Activated T-helper 17 cell treated with anti-CD3 and anti-CD28 coated beads, Interleukin-2, amount 50 U/mL, for 72 hours (primary cell): ENCODE results near the gene KIR2DL1. TPM values are rescaled to one million over a fixed set of nuclear protein-coding genes. Genes with fewer than 3 reads are reported as not detected.
"Not testable (repeated sequence)": the region's sequence is repeated elsewhere in the genome, so short reads cannot be mapped to it uniquely, and the experiment has no call there.

Experiments
- ATAC-seq: fragments of 150-1000 bp; cut with Tn5 transposase; replicated peaks from 2 replicates; pipeline ENCODE4 v1.10.0; 2021; ENCODE audit warnings: mild to moderate bottlenecking, moderate library complexity
- H3K27ac Mint-ChIP-seq: one replicate; pipeline ENCODE4 v1.8.0; 2022; ENCODE audit warnings: mixed read lengths
- H3K27me3 Mint-ChIP-seq: one replicate; pipeline ENCODE4 v1.8.0; 2022; ENCODE audit warnings: mixed read lengths
- H3K36me3 Mint-ChIP-seq: one replicate; pipeline ENCODE4 v1.8.0; 2022; ENCODE audit warnings: low read depth, mild to moderate bottlenecking, mixed read lengths
- H3K4me1 Mint-ChIP-seq: one replicate; pipeline ENCODE4 v1.8.0; 2022; ENCODE audit warnings: mixed read lengths
- H3K4me3 Mint-ChIP-seq: one replicate; pipeline ENCODE4 v1.8.0; 2022; ENCODE audit warnings: mild to moderate bottlenecking, mixed read lengths
- H3K9me3 Mint-ChIP-seq: one replicate; pipeline ENCODE4 v1.8.0; 2022; ENCODE audit warnings: mixed read lengths
- total RNA-seq, 2 donors: library from RNA; stranded (reverse); gene quantifications; one replicate each; pipeline ENCODE4 v1.2.3, GENCODE V29; 2022

Gene KIR2DL1
- total RNA-seq: not detected

- not testable (repeated sequence) for H3K4me1 Mint-ChIP-seq, H3K27me3 Mint-ChIP-seq, H3K36me3 Mint-ChIP-seq, ATAC-seq, H3K4me3 Mint-ChIP-seq, H3K27ac Mint-ChIP-seq, H3K9me3 Mint-ChIP-seq
These were observed at the start of gene KIR2DL1 for GRCh38 chr19:54769646-54770045. TSS of gene KIR2DL1 (plus strand) at chr19:54769793. CDS start at chr19:54769851, 58 bp downstream.

GRCh38 chr19:54724142-54724541 is 45.5 kb upstream of the KIR2DL1 start, which contains the start of gene KIR3DL3:
TSS of gene KIR3DL3 (plus strand) at chr19:54724442. CDS start at chr19:54724497, 55 bp downstream.
- no peak for ATAC-seq
- H3K27me3 Mint-ChIP-seq: peaks cover 13% of the 10 kb centered on the region
- peaks cover 12% of the 10 kb centered on the region for H3K9me3 Mint-ChIP-seq

GRCh38 chr19:54724644-54725043 is 44.9 kb upstream of the KIR2DL1 start:
- ATAC-seq: no peak
- Mint-ChIP-seq H3K4me3 (no peak overlapping the region), H3K4me1 (no peaks in the 10 kb centered on the region), H3K27me3 (peaks cover 13% of the 10 kb centered on the region), H3K9me3 (peaks cover 12% of the 10 kb centered on the region), H3K27ac (no peak overlapping the region), H3K36me3 (no peaks in the 10 kb centered on the region)

More at GRCh38 chr19:54724142-54724541, 45.5 kb upstream of the KIR2DL1 start, which contains the start of gene KIR3DL3:
- Mint-ChIP-seq H3K36me3 (no peaks in the 10 kb centered on the region), H3K4me3 (no peak within 1 kb of the TSS), H3K4me1 (no peaks in the 10 kb centered on the region), H3K27ac (no peak within 1 kb of the TSS)

- Mint-ChIP-seq H3K27ac (no peak overlapping the region), H3K4me1 (no peaks in the 10 kb centered on the region), H3K4me3 (no peak overlapping the region), H3K36me3 (no peaks in the 10 kb centered on the region), H3K27me3 (peaks cover 13% of the 10 kb centered on the region), H3K9me3 (peaks cover 12% of the 10 kb centered on the region)
- no peak for ATAC-seq
These were observed 44.3 kb upstream of the KIR2DL1 start for GRCh38 chr19:54725321-54725720.

GRCh38 chr19:54727562-54727961 is 42.0 kb upstream of the KIR2DL1 start:
- Mint-ChIP-seq H3K27me3 (peaks cover 24% of the 10 kb centered on the region), H3K4me1 (no peaks in the 10 kb centered on the region), H3K4me3 (no peak overlapping the region), H3K27ac (no peak overlapping the region), H3K36me3 (no peaks in the 10 kb centered on the region), H3K9me3 (peaks cover 8% of the 10 kb centered on the region)
- ATAC-seq: no peak

GRCh38 chr19:54728167-54728566 is 41.4 kb upstream of the KIR2DL1 start:
- no peak overlapping the region for H3K4me3 Mint-ChIP-seq
- ATAC-seq: no peak
- H3K27ac Mint-ChIP-seq: no peak overlapping the region
- peaks cover 8% of the 10 kb centered on the region for H3K9me3 Mint-ChIP-seq
- peaks cover 24% of the 10 kb centered on the region for H3K27me3 Mint-ChIP-seq
- H3K4me1 Mint-ChIP-seq: no peaks in the 10 kb centered on the region
- no peaks in the 10 kb centered on the region for H3K36me3 Mint-ChIP-seq

GRCh38 chr19:54729416-54730188 is 40.0 kb upstream of the KIR2DL1 start:
- H3K4me1 Mint-ChIP-seq: no peaks in the 10 kb centered on the region
- ATAC-seq: no peak
- no peak overlapping the region for H3K27ac Mint-ChIP-seq
- H3K4me3 Mint-ChIP-seq: no peak overlapping the region
- H3K27me3 Mint-ChIP-seq: peaks cover 28% of the 10 kb centered on the region
- H3K36me3 Mint-ChIP-seq: no peaks in the 10 kb centered on the region
- H3K9me3 Mint-ChIP-seq: peaks cover 8% of the 10 kb centered on the region

GRCh38 chr19:54731191-54731590 is 38.4 kb upstream of the KIR2DL1 start:
- Mint-ChIP-seq H3K4me3 (no peak overlapping the region), H3K9me3 (peaks cover 8% of the 10 kb centered on the region), H3K27ac (no peak overlapping the region), H3K36me3 (no peaks in the 10 kb centered on the region), H3K4me1 (no peaks in the 10 kb centered on the region), H3K27me3 (peaks cover 30% of the 10 kb centered on the region)
- no peak for ATAC-seq

GRCh38 chr19:54738306-54738705 is 31.3 kb upstream of the KIR2DL1 start, which contains the start of gene KIR2DL3:
TSS of gene KIR2DL3 (plus strand) at chr19:54738513. CDS start at chr19:54738546, 33 bp downstream.
- not testable (repeated sequence) for H3K4me3 Mint-ChIP-seq, ATAC-seq, H3K4me1 Mint-ChIP-seq, H3K9me3 Mint-ChIP-seq, H3K27ac Mint-ChIP-seq, H3K36me3 Mint-ChIP-seq
- H3K27me3 Mint-ChIP-seq: peaks cover 24% of the 10 kb centered on the region

GRCh38 chr19:54738715-54739114 is 30.9 kb upstream of the KIR2DL1 start:
- no peaks in the 10 kb centered on the region for H3K9me3 Mint-ChIP-seq
- H3K4me3 Mint-ChIP-seq: no peak overlapping the region
- H3K4me1 Mint-ChIP-seq: no peaks in the 10 kb centered on the region
- no peak for ATAC-seq
- H3K36me3 Mint-ChIP-seq: no peaks in the 10 kb centered on the region
- H3K27ac Mint-ChIP-seq: no peak overlapping the region
- H3K27me3 Mint-ChIP-seq: peaks cover 23% of the 10 kb centered on the region

- Mint-ChIP-seq H3K4me3 (no peak overlapping the region), H3K27me3 (peaks cover 25% of the 10 kb centered on the region), H3K4me1 (no peaks in the 10 kb centered on the region), H3K36me3 (no peaks in the 10 kb centered on the region), H3K27ac (no peak overlapping the region), H3K9me3 (no peaks in the 10 kb centered on the region)
- no peak for ATAC-seq
These were observed 29.8 kb upstream of the KIR2DL1 start for GRCh38 chr19:54739587-54740497.

GRCh38 chr19:54741950-54742349 is 27.6 kb upstream of the KIR2DL1 start:
- H3K4me1 Mint-ChIP-seq, H3K36me3 Mint-ChIP-seq, H3K9me3 Mint-ChIP-seq, ATAC-seq, H3K4me3 Mint-ChIP-seq, H3K27ac Mint-ChIP-seq: not testable (repeated sequence)
- H3K27me3 Mint-ChIP-seq: peaks cover 23% of the 10 kb centered on the region

- H3K27ac Mint-ChIP-seq, H3K36me3 Mint-ChIP-seq: not testable (repeated sequence)
These were observed 25.5 kb upstream of the KIR2DL1 start for GRCh38 chr19:54744080-54744479.

GRCh38 chr19:54747614-54748322 is 21.8 kb upstream of the KIR2DL1 start:
- H3K4me3 Mint-ChIP-seq, ATAC-seq, H3K36me3 Mint-ChIP-seq, H3K9me3 Mint-ChIP-seq, H3K27ac Mint-ChIP-seq, H3K4me1 Mint-ChIP-seq: not testable (repeated sequence)
- H3K27me3 Mint-ChIP-seq: peaks cover 23% of the 10 kb centered on the region

More at GRCh38 chr19:54744080-54744479, 25.5 kb upstream of the KIR2DL1 start:
- not testable (repeated sequence) for H3K4me3 Mint-ChIP-seq, H3K9me3 Mint-ChIP-seq, ATAC-seq, H3K4me1 Mint-ChIP-seq
- peaks cover 30% of the 10 kb centered on the region for H3K27me3 Mint-ChIP-seq
